ENCODE data around the gene SLC25A25.
"Not testable (repeated sequence)": the region's sequence is repeated elsewhere in the genome, so short reads cannot be mapped to it uniquely, and the experiment has no call there.

The SLC25A25 gene
- 46.5 to 52.2 (median 50.7) reads per million in 3 donors for total RNA-seq

- peak; percentile 100 for DNase-seq
- Histone ChIP-seq H3K36me3 (ENCODE audit: control insufficient read depth, insufficient read depth, low read length) (no peaks in the 10 kb centered on the region), H3K4me1 (ENCODE audit: control insufficient read depth, insufficient read depth, low read length, poor library complexity, severe bottlenecking) (peaks cover 55% of the 10 kb centered on the region), H3K4me3 (ENCODE audit: insufficient read depth, low read depth, low read length, poor library complexity, severe bottlenecking) (peak within 1 kb of the TSS; percentile 85), H3K27me3 (replicated peaks; ENCODE audit: control insufficient read depth, insufficient read depth, low read length, poor library complexity, severe bottlenecking) (no peaks in the 10 kb centered on the region), H3K27ac (ENCODE audit: insufficient read depth, low read length, poor library complexity, severe bottlenecking) (peak within 1 kb of the TSS; percentile 95), H3K9me3 (ENCODE audit: control insufficient read depth, low read length) (no peaks in the 10 kb centered on the region)
Measured at GRCh38 chr9:128067645-128068385, at the start of gene SLC25A25. TSS of gene SLC25A25 (plus strand) at chr9:128068232. CDS start at chr9:128068320, 88 bp downstream.

- Histone ChIP-seq H3K4me1 (ENCODE audit: control insufficient read depth, insufficient read depth, low read length, poor library complexity, severe bottlenecking) (peaks cover 45% of the 10 kb centered on the region), H3K9me3 (ENCODE audit: control insufficient read depth, low read length) (no peaks in the 10 kb centered on the region), H3K36me3 (ENCODE audit: control insufficient read depth, insufficient read depth, low read length) (no peaks in the 10 kb centered on the region), H3K27ac (ENCODE audit: insufficient read depth, low read length, poor library complexity, severe bottlenecking) (peak overlapping the region; percentile 14), H3K4me3 (ENCODE audit: insufficient read depth, low read depth, low read length, poor library complexity, severe bottlenecking) (no peak overlapping the region), H3K27me3 (replicated peaks; ENCODE audit: control insufficient read depth, insufficient read depth, low read length, poor library complexity, severe bottlenecking) (no peaks in the 10 kb centered on the region)
- DNase-seq: no peak
Measured at GRCh38 chr9:128020692-128021091, 47.3 kb upstream of the SLC25A25 start.

GRCh38 chr9:128021098-128021497, 46.9 kb upstream of the SLC25A25 start:
- H3K4me1 ChIP-seq (ENCODE audit: control insufficient read depth, insufficient read depth, low read length, poor library complexity, severe bottlenecking): peaks cover 47% of the 10 kb centered on the region
- H3K4me3 ChIP-seq (ENCODE audit: insufficient read depth, low read depth, low read length, poor library complexity, severe bottlenecking): no peak overlapping the region
- H3K27ac ChIP-seq (ENCODE audit: insufficient read depth, low read length, poor library complexity, severe bottlenecking): peak overlapping the region; percentile 14
- no peak for DNase-seq
- no peaks in the 10 kb centered on the region for H3K9me3 ChIP-seq (ENCODE audit: control insufficient read depth, low read length)
- no peaks in the 10 kb centered on the region for H3K36me3 ChIP-seq (ENCODE audit: control insufficient read depth, insufficient read depth, low read length)
- no peaks in the 10 kb centered on the region for H3K27me3 ChIP-seq (replicated peaks; ENCODE audit: control insufficient read depth, insufficient read depth, low read length, poor library complexity, severe bottlenecking)

- Histone ChIP-seq H3K9me3 (ENCODE audit: control insufficient read depth, low read length) (no peaks in the 10 kb centered on the region), H3K4me3 (ENCODE audit: insufficient read depth, low read depth, low read length, poor library complexity, severe bottlenecking) (no peak overlapping the region), H3K36me3 (ENCODE audit: control insufficient read depth, insufficient read depth, low read length) (no peaks in the 10 kb centered on the region), H3K27me3 (replicated peaks; ENCODE audit: control insufficient read depth, insufficient read depth, low read length, poor library complexity, severe bottlenecking) (no peaks in the 10 kb centered on the region), H3K4me1 (ENCODE audit: control insufficient read depth, insufficient read depth, low read length, poor library complexity, severe bottlenecking) (peaks cover 64% of the 10 kb centered on the region), H3K27ac (ENCODE audit: insufficient read depth, low read length, poor library complexity, severe bottlenecking) (peak overlapping the region; percentile 51)
- DNase-seq: no peak
Measured at GRCh38 chr9:128022886-128023285, 45.1 kb upstream of the SLC25A25 start.

- H3K4me3 ChIP-seq (ENCODE audit: insufficient read depth, low read depth, low read length, poor library complexity, severe bottlenecking); H3K9me3 ChIP-seq (ENCODE audit: control insufficient read depth, low read length); DNase-seq; H3K36me3 ChIP-seq (ENCODE audit: control insufficient read depth, insufficient read depth, low read length); H3K27me3 ChIP-seq (replicated peaks; ENCODE audit: control insufficient read depth, insufficient read depth, low read length, poor library complexity, severe bottlenecking): not testable (repeated sequence)
- H3K27ac ChIP-seq (ENCODE audit: insufficient read depth, low read length, poor library complexity, severe bottlenecking): peak overlapping the region; percentile 55
- H3K4me1 ChIP-seq (ENCODE audit: control insufficient read depth, insufficient read depth, low read length, poor library complexity, severe bottlenecking): peaks cover 67% of the 10 kb centered on the region
Measured at GRCh38 chr9:128023671-128024070, 44.4 kb upstream of the SLC25A25 start.

- H3K4me1 ChIP-seq (ENCODE audit: control insufficient read depth, insufficient read depth, low read length, poor library complexity, severe bottlenecking): peaks cover 78% of the 10 kb centered on the region
- H3K27me3 ChIP-seq (replicated peaks; ENCODE audit: control insufficient read depth, insufficient read depth, low read length, poor library complexity, severe bottlenecking): no peaks in the 10 kb centered on the region
- DNase-seq: no peak
- no peaks in the 10 kb centered on the region for H3K9me3 ChIP-seq (ENCODE audit: control insufficient read depth, low read length)
- peak overlapping the region; percentile 95 for H3K27ac ChIP-seq (ENCODE audit: insufficient read depth, low read length, poor library complexity, severe bottlenecking)
- H3K4me3 ChIP-seq (ENCODE audit: insufficient read depth, low read depth, low read length, poor library complexity, severe bottlenecking): no peak overlapping the region
- H3K36me3 ChIP-seq (ENCODE audit: control insufficient read depth, insufficient read depth, low read length): no peaks in the 10 kb centered on the region
Measured at GRCh38 chr9:128024761-128025308, 43.2 kb upstream of the SLC25A25 start.

GRCh38 chr9:128025736-128026135, 42.3 kb upstream of the SLC25A25 start:
- Histone ChIP-seq H3K9me3 (ENCODE audit: control insufficient read depth, low read length) (no peaks in the 10 kb centered on the region), H3K4me1 (ENCODE audit: control insufficient read depth, insufficient read depth, low read length, poor library complexity, severe bottlenecking) (peaks cover 84% of the 10 kb centered on the region), H3K4me3 (ENCODE audit: insufficient read depth, low read depth, low read length, poor library complexity, severe bottlenecking) (peak overlapping the region; percentile 20), H3K27ac (ENCODE audit: insufficient read depth, low read length, poor library complexity, severe bottlenecking) (peak overlapping the region; percentile 95), H3K36me3 (ENCODE audit: control insufficient read depth, insufficient read depth, low read length) (no peaks in the 10 kb centered on the region), H3K27me3 (replicated peaks; ENCODE audit: control insufficient read depth, insufficient read depth, low read length, poor library complexity, severe bottlenecking) (no peaks in the 10 kb centered on the region)
- peak in 1 of 3 donors; percentile 15 for DNase-seq

- Histone ChIP-seq H3K36me3 (ENCODE audit: control insufficient read depth, insufficient read depth, low read length) (no peaks in the 10 kb centered on the region), H3K4me3 (ENCODE audit: insufficient read depth, low read depth, low read length, poor library complexity, severe bottlenecking) (no peak overlapping the region), H3K27me3 (replicated peaks; ENCODE audit: control insufficient read depth, insufficient read depth, low read length, poor library complexity, severe bottlenecking) (no peaks in the 10 kb centered on the region), H3K27ac (ENCODE audit: insufficient read depth, low read length, poor library complexity, severe bottlenecking) (peak overlapping the region; percentile 95), H3K9me3 (ENCODE audit: control insufficient read depth, low read length) (no peaks in the 10 kb centered on the region), H3K4me1 (ENCODE audit: control insufficient read depth, insufficient read depth, low read length, poor library complexity, severe bottlenecking) (peaks cover 79% of the 10 kb centered on the region)
- DNase-seq: peak; percentile 81 to 85 (median 83)
Measured at GRCh38 chr9:128026255-128026772, 41.7 kb upstream of the SLC25A25 start.

GRCh38 chr9:128026773-128027541, 41.1 kb upstream of the SLC25A25 start:
- peak overlapping the region; percentile 6 for H3K4me3 ChIP-seq (ENCODE audit: insufficient read depth, low read depth, low read length, poor library complexity, severe bottlenecking)
- H3K27me3 ChIP-seq (replicated peaks; ENCODE audit: control insufficient read depth, insufficient read depth, low read length, poor library complexity, severe bottlenecking): no peaks in the 10 kb centered on the region
- H3K9me3 ChIP-seq (ENCODE audit: control insufficient read depth, low read length): no peaks in the 10 kb centered on the region
- H3K36me3 ChIP-seq (ENCODE audit: control insufficient read depth, insufficient read depth, low read length): no peaks in the 10 kb centered on the region
- H3K4me1 ChIP-seq (ENCODE audit: control insufficient read depth, insufficient read depth, low read length, poor library complexity, severe bottlenecking): peaks cover 81% of the 10 kb centered on the region
- peak overlapping the region; percentile 95 for H3K27ac ChIP-seq (ENCODE audit: insufficient read depth, low read length, poor library complexity, severe bottlenecking)
- peak; percentile 21 to 46 (median 34) for DNase-seq
